Stimulated activated CD4-positive, alpha-beta T cell treated with anti-CD3 and anti-CD28 coated beads, Interleukin-2, amount 100 ng/mL, for 48 hours (primary cell): ENCODE data around the gene YES1.
A peak's percentile ranks its signal among the peaks of the same experiment; 100 is the strongest.
"Not testable (repeated sequence)": the region's sequence is repeated elsewhere in the genome, so short reads cannot be mapped to it uniquely, and the experiment has no call there.

Experiments
- DNase-seq, 2 donors: peaks; one replicate each; pipeline ENCODE4 v3.0.0-alpha.2; 2020

The YES1 gene

GRCh38 chr18:820591-821165 lies 8.6 kb upstream of the YES1 start:
- DNase-seq = no peak

DNA sequence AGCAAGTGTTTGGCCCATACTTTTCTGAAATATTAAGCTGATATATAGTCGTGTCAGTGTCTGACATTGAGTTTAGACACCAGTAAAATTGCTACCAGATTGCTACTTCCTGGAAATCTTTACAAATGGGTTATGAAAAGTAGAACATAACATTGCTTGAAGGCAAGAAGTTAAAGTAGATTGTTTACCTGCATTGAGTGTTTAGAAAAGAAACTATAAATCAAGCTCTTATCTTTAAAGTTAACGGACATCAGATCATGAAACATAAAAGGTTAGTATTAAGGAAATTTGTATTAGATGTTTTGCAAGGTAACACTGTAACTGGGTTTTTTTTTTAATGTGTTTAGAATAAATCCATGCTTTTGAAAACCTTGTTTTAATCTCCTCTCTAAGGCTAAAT lies 4.8 kb upstream of the YES1 start:
- DNase-seq = no peak

GRCh38 chr18:816088-816653 lies 4.1 kb upstream of the YES1 start:
- no peak for DNase-seq

DNA sequence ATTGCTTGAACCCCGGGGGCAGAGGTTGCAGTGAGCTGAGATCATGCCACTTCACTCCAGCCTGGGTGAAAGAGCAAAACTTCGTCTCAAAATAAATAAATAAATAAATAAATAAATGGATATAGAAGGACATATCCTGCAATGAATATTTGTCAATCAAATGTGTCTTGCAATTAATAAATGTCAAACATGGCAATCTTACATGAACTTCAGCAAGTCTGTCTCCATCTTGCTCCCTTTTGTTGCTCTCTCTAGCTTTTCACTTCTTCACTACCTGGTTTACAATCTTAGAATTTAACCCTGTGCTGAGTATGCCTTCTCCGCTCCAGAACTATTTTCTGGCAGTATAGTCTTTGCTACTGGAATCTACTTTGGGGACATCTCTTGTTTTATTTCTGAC lies 3.3 kb upstream of the YES1 start:
- no peak for DNase-seq

DNA sequence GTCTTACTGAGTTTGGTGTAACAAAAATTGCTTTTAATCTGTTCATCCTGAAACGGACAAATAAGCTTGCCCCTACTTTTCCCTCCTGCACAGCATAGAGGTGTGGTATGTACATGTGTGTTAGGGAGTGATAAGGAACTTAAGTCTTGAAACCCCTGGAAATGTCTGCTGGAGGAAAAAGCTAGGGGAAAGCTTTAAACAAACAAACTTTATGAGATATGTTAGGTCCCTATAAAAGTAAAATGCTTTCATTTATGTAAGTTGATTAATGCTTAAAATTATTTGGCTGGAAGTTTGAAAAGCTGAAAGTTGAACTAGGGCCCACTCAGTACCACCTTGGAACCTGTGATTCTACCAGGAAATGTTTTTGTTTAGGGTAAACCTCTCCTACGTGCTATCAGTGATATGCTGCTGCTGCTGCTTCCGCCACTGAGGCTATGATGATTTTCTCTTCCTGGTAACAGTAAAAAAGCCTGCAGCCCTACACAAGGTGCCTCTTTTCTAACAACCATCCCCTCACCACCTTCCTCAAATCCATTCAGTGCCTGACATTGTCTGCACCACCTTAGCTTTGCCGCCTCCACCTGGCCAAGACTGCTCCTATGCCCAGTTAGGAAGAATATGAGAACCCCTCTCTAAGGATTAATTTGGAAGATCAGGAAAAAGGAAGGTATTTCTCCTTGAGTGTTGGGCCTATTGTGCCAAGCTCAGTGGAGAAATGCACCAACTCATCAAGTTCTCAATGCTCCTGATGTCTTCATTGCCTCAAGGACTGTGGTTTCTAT lies 2.5 kb upstream of the YES1 start:
- no peak for DNase-seq

DNA sequence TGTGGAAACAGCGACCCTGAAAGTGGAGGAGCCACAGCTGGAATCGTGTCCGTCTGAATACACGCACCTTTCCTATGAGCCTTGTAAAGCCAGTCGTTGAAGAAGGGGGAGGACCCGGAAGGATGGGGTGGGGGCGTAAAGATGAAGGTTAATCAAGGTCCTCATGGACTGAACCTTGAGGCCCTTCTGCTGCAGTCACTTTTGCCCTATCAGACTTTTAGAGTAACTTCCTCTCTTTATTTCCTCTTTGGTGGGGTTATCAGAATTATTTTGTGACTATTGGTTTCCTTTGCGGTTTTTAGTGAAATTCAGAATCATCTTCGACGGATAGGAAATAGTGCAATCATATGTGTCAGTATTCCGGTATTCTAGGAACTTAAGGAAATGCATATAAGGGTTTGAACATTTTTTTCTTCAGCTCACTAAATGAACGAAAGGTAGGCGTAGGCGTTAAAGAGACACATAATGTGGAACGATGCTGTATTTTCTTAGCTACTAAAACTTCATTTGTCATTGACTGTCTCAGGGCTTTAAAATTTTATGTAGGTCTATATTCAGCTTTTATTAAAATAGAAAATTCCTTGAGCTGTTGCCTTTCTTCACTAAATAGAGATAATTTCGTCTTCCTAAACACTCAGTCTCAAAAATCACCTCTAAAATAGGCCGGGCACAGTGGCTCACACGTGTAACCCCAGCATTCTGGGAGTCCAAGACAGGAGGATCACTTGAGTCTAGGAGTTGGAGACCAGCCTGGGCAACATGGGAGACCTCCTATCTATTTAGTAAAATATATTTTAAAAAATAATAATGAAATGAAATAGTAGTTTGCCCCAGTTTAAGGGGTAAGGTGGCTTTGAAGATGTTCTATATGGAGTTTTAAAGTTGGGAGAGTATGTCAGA lies 1.4 kb upstream of the YES1 start:
- DNase-seq = no peak

DNA sequence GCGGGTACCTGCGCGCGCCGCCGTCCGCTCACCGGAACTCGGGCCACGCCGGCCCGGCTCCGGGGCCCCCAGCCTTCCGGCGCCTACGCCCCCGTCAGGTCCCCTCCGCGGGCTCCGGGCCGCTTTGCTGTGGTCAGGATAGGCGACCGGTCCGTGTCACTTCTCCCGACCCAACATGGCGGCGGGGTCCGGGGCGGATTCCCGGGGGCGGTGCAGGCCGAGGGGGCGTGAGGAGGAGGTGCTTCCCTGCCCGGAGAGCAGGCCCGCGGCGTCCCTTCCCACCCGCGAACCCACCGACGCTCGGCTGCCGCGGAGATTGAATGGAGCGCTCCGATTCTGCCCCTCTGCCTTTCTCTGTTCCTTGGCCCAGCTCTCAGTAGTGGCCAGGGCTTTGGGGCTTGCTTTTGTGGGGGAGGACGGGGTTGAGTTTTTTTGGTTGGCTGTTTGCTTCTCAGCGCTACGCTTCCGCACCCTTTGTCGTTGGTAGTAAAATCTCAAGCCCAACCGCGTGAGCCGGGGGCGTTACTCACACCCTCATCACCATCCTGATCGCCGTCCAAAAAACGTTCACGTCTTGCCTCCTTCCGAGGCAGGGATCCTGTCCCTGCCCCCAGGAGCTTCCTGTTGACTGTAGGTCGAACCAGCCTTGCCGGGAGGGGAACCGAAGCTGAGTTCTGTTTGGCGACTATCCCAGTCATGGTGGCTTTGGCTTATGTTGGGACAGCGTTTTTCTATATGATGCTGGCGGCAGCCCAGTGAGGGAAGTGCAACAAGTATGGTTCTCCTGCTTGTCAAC lies 532 bp upstream of the YES1 start:
- DNase-seq = peak; percentile 56 to 67

DNA sequence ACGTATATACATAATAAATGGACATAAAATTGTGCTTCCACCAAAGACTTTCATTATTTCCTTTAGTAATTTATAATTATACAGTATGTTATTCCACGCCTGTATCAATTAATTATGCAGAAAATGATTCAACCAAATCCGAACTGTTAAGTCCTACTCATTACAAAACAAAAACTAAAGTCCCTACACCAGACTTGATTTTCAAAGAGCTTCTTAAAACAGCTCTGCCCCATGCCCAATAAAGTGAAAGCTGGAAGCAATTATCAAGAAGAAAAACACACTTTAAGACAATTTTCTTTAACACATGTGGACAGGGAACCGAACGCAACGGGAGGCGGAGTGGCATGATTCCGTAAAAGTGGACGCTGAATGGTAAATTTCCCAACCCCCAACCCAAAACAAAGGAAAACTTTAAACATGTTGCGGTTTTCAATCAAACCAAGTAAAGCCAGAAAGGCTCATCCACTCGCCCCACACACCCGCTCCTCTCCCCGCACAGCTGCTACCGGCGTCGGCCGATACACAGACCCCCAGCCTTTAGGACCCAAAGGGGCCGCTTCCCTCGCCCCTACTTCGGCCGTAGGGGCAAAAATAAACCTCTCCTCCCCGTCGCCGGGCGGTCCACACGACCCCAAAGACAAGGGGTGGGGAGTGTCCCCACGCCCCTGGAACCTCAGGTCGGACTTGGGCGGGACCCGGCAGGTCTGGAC lies 705 bp downstream of the YES1 start:
- no peak for DNase-seq

GRCh38 chr18:809985-810642 lies 1.9 kb downstream of the YES1 start:
- DNase-seq = no peak

DNA sequence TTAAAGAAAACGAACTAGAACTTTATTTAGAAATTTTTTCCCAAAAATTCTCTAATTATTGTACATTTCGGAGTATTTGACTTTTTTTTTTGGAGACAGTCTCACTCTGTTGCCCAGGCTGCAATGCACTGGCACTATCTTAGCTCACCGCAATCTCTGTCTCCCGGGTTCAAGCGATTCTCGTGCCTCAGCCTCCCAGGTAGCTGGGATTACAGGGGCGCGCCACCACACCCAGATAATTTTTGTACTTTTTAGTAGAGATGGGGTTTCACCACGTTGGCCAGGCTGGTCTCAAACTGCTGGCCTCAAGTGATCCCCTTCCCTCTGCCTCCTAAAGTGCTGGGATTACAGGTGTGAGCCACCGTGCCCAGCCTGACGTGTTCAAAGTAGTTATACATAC lies 2.8 kb downstream of the YES1 start:
- not testable (repeated sequence) for DNase-seq

DNA sequence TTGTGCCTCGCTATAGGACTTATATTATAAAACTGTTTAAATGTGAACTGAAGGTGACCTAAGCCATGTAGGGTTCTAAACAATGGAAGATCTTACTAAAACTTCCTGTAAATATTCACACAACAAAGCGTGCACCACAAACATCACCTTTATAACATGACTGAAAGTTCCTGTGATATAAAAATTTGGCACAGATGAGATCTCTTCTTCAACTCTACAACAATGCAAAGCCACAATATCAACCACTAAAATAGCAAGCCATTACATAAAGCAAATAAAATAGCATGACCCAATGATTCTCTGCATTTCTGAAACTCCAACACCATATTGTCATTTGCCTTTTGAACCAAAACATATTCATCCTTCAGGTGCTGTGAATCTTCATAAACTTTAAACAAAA lies 3.5 kb downstream of the YES1 start:
- no peak for DNase-seq

DNA sequence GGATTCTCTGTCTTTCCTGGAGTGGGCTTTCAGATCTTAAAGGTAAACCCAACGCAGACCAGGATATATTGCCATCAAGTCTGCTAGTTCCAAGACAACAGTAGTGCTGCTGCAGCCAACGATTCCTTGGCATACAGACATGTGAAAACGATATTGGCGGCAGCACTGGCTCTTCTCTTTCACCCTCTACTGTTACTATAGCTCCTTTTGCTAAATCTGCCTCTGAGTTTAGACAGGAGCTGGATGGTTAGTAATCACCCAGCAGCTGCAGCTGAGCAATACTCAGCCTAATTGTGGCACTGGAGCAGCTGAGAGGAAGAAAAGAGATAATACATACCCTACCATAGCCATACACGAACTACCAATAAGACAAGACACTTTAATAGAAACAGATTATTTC lies 4.0 kb downstream of the YES1 start:
- no peak for DNase-seq

GRCh38 chr18:805755-806110 lies 6.3 kb downstream of the YES1 start:
- no peak for DNase-seq

DNA sequence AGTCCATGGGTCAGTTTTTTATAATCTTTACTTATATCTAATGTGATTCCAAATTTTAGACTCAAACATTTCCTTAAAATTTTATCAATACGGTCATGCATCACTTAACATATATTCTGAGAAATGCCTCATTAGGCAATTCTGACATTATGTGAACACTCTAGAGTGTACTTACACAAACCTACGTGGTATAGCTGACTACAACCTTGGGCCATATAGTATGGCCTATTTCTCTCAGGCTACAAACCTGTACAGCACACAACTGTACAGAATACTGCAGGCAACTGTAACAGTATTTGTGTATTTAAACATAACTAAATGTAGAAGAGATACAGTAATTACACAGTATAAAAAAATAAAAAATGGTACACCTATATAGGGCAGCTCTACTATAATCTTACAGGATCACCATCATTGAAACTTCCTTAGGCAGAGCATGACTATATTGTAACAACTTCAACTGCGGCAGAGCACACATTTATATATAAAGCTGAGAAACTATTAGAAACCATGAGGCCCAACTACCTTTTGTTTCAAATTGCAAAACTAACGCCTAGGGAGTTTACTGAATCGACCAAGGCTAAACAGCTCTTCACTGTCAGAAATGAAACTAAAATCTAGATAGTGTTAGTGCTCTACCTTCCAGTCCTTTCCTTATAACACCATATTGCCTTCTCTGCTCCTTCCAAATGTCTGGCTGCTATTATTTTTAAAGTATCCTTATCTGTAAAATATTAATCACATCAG lies 6.9 kb downstream of the YES1 start:
- DNase-seq = no peak

DNA sequence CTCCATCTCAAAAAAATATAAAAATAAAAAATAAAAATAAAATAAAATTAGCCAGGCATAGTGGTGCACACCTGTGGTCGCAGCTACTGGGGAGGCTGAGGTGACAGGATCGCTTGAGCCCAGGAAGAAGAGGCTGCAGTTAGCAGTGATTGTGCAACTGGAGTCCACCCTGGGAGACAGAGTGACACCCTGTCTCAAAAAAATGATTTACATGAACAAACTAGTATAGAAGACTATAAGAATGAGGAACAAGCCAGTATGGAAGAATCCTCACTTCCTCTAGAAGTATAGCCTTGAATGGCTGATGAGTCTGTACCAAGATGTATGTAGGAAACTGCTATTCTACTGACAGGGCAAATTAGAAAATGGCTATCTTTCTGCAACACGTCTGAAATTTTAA lies 10.9 kb downstream of the YES1 start:
- DNase-seq = no peak

DNA sequence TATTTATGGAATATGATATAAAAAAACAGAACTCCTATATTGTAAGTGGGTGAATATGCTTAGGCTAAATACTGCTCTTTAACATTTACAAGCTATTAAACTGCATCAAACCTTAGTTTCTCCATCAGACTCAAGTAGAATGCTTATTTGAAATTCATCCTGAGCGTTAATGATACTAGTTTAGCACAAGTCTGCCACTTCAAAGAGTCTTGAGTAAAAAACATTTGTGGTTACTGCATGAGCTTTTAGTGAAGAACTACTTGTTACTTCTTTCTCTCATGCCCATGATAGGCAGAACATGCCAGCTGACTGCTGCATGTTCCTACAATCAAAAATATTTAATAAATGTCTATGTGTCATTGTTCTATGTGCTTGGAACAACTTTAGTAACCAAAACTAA lies 12.1 kb downstream of the YES1 start:
- no peak for DNase-seq

DNA sequence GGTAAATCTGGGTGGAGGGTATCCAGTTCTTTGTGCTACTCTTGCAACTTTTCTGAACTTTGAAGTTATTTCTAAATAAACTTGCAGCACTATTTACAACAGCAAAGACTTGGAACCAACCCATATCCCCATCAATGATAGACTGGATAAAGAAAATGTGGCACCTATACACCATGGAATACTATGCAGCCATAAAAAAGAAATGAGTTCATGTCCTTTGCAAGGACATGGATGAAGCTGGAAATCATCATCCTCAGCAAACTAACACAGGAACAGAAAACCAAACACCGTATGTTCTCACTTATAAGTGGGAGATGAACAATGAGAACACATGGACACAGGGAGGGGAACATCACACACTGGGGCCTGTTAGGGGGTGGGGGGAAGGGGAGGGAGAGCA lies 16.7 kb downstream of the YES1 start:
- DNase-seq = not testable (repeated sequence)

- no peak for DNase-seq
Measured at GRCh38 chr18:789397-789796, 22.6 kb downstream of the YES1 start.

GRCh38 chr18:785242-785641 lies 26.8 kb downstream of the YES1 start:
- no peak for DNase-seq

DNA sequence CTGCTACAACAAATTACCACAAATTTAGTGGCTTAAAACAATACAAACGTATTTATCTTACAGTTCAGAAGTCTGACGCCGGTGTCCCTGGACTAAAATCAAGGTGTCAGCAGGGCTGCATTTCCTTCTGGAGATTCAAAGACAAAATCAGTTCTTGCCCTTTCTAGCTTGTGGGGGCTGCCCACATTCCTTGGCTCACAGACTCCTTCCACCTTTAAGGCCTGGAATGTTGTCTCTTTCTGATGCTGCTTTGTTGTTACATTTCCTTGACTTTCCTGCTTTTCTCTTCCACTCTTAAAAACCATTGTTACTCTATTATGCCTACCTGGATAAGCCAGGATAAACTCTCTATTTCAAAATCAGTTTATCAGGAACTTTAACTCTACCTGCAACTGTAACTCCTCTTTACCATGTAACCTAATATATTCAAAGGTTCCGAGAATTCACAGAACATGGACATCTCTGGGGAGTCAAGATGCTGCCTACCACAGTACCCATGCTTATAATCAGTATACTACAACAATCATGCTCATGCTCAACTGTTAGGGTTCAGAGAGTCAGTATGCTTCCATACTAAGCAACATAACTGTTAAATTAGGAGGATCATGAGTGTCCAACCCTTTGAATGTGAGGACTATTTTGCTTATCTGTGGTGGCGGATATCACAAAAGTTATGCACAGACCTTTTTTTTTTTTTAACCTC lies 27.4 kb downstream of the YES1 start:
- DNase-seq = no peak
